ENCODE results near the gene NANOGP8. TPM values are rescaled to one million over a fixed set of nuclear protein-coding genes. Genes with fewer than 3 reads are reported as not detected.

Gene NANOGP8
- polyA plus RNA-seq, 1 donor from 2014 or later, result not detected

DNA sequence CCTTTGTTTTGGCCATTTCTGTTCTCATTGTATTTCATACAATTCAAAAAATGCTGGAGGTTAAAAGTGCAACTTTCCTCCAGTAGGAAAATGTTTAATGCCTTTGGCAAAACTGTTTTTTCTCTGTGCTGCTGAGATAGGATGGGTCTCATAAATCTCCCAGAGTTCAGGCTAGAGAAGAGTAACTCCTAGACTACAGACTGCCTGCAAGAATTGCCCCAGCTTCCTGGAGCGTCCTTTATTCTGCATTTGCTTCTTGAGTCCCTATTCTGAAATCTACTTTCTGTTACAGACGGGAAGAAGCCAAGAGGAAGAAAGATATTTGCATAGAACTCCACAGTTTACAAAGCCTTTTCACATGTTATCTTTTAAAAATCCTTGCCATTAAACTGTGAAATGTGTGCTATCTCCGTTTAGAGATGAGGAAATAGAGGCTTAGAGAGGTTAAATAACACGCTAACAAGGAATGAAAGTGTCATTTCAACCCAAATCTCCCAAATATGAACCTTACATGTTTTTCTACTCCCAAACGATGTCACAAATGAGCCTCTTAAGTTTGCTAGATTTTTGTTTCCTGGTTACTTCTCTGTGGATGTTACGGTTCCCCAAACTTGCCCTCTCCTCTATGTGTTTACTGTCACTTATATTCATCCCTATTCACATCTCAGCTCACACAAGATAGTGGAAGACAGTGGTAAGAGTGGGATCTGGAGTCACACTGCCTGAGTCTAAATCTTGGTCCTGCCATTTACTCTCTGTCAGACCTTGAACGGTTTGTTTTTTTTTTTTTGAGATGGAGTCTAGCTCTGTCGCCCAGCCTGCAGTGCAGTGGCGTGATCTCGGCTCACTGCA is 17.4 kb downstream of the NANOGP8 start:
- Histone ChIP-seq H3K79me2 (replicated peaks; ENCODE audit: insufficient read depth, low read length) (no peaks in the 10 kb centered on the region), H3K4me2 (ENCODE audit: low read length) (no peak overlapping the region), H3K36me3 (ENCODE audit: insufficient read depth, low read length) (no peaks in the 10 kb centered on the region), H3K27ac (ENCODE audit: low read length) (no peak overlapping the region), H3K9me3 (ENCODE audit: low read length) (no peaks in the 10 kb centered on the region), H3K9ac (ENCODE audit: low read length) (no peak overlapping the region), H3K4me3 (ENCODE audit: low read length) (no peak overlapping the region), H3F3A (ENCODE audit: insufficient read depth, low read length, poor library complexity, severe bottlenecking) (no peaks in the 10 kb centered on the region), H2AFZ (ENCODE audit: low read depth, low read length) (no peak overlapping the region), H3K27me3 (ENCODE audit: insufficient read depth, low read depth, low read length) (no peaks in the 10 kb centered on the region), H4K20me1 (ENCODE audit: insufficient read depth) (no peaks in the 10 kb centered on the region), H3K9me2 (ENCODE audit: insufficient read depth, low read length) (no peaks in the 10 kb centered on the region)
- TF ChIP-seq EZH2 (IDR thresholded peaks at IDR 0.05; ENCODE audit: borderline replicate concordance, insufficient read depth, low read length, poor library complexity, severe bottlenecking), result no peak
- TF ChIP-seq, protein P1, sequence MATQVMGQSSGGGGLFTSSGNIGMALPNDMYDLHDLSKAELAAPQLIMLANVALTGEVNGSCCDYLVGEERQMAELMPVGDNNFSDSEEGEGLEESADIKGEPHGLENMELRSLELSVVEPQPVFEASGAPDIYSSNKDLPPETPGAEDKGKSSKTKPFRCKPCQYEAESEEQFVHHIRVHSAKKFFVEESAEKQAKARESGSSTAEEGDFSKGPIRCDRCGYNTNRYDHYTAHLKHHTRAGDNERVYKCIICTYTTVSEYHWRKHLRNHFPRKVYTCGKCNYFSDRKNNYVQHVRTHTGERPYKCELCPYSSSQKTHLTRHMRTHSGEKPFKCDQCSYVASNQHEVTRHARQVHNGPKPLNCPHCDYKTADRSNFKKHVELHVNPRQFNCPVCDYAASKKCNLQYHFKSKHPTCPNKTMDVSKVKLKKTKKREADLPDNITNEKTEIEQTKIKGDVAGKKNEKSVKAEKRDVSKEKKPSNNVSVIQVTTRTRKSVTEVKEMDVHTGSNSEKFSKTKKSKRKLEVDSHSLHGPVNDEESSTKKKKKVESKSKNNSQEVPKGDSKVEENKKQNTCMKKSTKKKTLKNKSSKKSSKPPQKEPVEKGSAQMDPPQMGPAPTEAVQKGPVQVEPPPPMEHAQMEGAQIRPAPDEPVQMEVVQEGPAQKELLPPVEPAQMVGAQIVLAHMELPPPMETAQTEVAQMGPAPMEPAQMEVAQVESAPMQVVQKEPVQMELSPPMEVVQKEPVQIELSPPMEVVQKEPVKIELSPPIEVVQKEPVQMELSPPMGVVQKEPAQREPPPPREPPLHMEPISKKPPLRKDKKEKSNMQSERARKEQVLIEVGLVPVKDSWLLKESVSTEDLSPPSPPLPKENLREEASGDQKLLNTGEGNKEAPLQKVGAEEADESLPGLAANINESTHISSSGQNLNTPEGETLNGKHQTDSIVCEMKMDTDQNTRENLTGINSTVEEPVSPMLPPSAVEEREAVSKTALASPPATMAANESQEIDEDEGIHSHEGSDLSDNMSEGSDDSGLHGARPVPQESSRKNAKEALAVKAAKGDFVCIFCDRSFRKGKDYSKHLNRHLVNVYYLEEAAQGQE (IDR thresholded peaks at IDR 0.05; ENCODE audit: borderline replicate concordance), result no peak

DNA sequence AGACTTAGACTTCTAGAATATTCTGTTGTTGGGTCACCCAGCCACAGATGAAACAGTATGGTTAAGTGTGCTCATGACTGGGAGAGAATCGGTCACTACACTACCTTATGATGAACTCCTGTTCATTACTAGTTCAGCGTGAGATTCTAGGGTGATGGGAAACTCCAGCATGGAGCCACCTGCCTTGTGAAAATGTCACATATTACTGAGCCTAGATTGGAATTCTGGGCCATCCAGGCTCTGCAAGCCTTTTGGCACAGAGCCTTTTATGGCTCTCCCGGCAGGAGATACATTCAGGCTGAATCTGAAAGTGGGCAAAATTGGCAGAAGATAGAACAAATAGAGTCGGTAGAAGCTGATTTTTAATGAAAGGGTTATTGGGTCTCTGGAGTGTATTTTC is 19.0 kb downstream of the NANOGP8 start:
- no peak overlapping the region for H2AFZ ChIP-seq (ENCODE audit: low read depth, low read length)
- H3K4me2 ChIP-seq (ENCODE audit: low read length), result no peak overlapping the region
- no peak overlapping the region for H3K9ac ChIP-seq (ENCODE audit: low read length)
- H3K79me2 ChIP-seq (replicated peaks; ENCODE audit: insufficient read depth, low read length), result no peaks in the 10 kb centered on the region
- no peak overlapping the region for H3K4me3 ChIP-seq (ENCODE audit: low read length)
- TF ChIP-seq EZH2 (IDR thresholded peaks at IDR 0.05; ENCODE audit: borderline replicate concordance, insufficient read depth, low read length, poor library complexity, severe bottlenecking) (no peak), TAF1 (IDR thresholded peaks at IDR 0.05; ENCODE audit: low read depth) (no peak), EP300 (conservative IDR thresholded peaks at IDR 0.05; ENCODE audit: poor library complexity, severe bottlenecking) (no peak), SMC3 (conservative IDR thresholded peaks at IDR 0.05; ENCODE audit: poor library complexity) (no peak)
- TF ChIP-seq, protein P1 (IDR thresholded peaks at IDR 0.05; ENCODE audit: borderline replicate concordance), result no peak
- H3K27me3 ChIP-seq (ENCODE audit: insufficient read depth, low read depth, low read length), result no peaks in the 10 kb centered on the region
- H3K27ac ChIP-seq (ENCODE audit: low read length), result no peak overlapping the region
- H3K36me3 ChIP-seq (ENCODE audit: insufficient read depth, low read length), result no peaks in the 10 kb centered on the region
- H3K9me2 ChIP-seq (ENCODE audit: insufficient read depth, low read length), result no peaks in the 10 kb centered on the region
- H4K20me1 ChIP-seq (ENCODE audit: insufficient read depth), result no peaks in the 10 kb centered on the region
- no peaks in the 10 kb centered on the region for H3K9me3 ChIP-seq (ENCODE audit: low read length)
- no peaks in the 10 kb centered on the region for H3F3A ChIP-seq (ENCODE audit: insufficient read depth, low read length, poor library complexity, severe bottlenecking)
